HG03060 (cell line): ENCODE results near the gene PHLPP1.
A peak's percentile ranks its signal among the peaks of the same experiment; 100 is the strongest.
"Not testable (repeated sequence)": the region's sequence is repeated elsewhere in the genome, so short reads cannot be mapped to it uniquely, and the experiment has no call there.

Experiments used
- ATAC-seq: cut with Tn5 transposase; IDR thresholded peaks from one replicate; pipeline ENCODE4 v1.9.1; 2021; ENCODE audit warnings: low read depth, moderate number of reproducible peaks; ENCODE audit not compliant: unreplicated experiment

The PHLPP1 gene

DNA sequence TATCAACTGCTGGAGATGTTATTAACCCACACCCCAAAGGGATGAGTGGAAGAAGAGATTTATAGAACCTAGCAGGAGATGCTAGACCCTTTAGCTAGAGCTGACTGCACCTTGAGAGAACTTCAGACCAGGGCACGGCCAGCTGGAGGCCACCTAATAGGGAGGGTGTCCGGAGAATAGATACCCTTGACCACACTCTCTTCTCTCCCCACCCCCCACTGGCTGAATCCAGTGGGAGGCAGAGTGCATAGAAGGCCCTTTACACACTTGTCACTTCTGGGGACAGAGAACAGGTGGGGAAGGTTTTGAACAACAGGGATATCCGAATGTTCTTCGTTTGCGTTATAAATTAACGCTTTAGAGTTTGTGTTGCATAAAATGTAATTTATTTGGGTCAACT lies 84.6 kb downstream of the PHLPP1 start:
- ATAC-seq, result no peak

DNA sequence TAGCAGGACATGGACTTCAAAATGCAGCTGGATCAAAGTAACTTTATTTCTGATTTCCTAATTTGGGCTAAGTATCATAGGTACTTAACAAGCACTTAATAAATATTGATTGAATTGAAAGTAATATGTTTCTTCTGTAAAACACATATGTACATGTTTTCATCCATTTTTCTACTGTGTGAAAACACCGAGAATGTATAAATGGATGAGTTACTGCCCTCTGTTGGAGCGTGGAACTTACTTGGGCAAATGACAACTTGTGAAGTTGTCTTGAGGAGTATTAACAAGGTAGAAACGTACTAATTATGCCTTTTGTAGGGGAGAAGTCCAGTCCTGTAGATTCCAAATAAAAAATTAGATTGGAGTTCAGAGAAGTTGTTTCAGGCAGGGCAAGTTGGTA lies 87.2 kb downstream of the PHLPP1 start:
- ATAC-seq, result no peak

DNA sequence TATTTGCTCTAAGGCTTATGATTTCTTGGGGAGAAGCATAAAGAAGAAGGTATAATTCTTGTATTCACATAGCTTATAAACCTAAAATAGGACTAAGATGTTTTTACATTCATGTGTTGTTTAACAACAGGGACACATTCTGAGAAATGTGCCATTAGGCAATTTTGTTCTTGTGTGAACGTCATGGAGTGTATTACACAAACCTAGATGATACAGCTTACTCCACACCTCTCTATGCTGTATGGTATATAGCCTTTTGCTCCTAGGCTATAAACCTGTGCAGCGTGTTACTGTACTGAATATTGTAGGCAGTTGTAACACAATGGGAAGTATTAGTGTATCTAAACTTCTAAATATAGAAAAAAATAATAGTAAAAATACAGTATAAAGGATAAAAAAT lies 92.1 kb downstream of the PHLPP1 start:
- no peak for ATAC-seq

DNA sequence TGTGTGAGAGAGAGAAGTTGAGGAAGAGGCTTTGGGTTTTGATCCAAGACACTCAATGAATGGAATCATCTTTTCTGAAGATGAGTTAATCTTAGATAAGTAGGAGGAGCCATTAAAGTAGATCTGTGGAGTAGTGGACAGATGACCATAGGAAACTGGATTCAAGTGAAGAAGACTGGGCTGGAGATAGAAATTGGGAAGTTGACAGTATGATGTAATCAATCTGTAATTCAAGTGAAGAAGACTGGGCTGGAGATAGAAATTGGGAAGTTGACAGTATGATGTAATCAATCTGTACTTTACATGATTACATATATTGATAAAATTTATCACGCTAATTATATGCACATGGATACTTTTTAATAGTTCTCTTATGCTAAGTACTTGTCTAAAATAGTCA lies 92.8 kb downstream of the PHLPP1 start:
- ATAC-seq, result no peak

DNA sequence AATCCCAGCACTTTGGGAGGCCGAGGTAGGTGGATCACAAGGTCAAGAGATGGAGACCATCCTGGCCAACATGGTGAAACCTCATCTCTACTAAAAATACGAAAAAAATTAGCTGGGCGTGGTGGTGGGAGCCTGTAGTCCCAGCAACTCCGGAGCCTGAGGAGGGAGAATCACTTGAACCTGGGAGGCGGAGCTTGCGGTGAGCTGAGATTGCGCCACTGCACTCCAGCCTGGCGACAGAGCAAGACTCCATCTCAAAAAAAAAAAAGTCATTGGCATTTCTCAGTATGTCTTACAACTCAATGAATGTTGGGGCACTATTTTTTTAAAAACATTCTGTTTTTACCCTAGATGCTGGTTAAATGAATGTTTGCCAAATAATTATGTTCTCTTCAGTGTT lies 94.1 kb downstream of the PHLPP1 start:
- not testable (repeated sequence) for ATAC-seq

DNA sequence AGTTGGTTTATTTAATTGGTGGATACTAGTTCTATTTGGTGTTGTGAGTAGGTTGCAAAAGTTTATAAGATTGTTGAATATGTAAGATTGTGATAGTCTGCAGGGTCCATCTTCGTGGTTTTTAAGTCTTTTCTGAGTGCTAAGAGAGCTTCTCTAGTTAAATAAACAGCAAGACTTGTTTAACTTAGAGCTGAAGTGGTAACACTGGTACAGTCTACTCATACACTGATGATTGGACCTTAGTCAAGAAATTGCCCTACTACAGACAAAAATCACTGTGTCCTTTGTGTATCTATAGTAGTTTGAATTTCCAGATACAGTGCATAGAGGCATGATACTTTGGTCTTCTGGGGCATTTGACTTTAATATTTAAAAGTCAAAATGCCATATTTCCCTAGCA lies 94.6 kb downstream of the PHLPP1 start:
- ATAC-seq, result no peak

DNA sequence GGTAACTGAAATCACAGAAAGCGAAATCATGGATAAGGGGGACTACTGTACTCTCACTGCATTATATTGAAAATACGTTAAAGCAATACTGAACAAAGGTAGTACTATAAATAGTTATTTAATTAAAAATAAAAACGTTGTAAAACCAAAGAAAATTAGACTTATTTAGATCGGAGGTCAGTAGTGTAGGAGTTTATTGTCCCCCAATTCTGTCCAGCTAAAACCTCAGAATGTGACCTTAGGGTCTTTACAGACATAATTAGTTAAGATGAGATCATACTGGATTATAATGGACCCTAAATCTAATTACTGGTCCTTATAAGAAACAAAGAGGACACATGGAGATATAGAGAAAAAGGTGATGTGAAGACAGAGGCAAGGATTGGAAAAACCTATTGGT lies 95.3 kb downstream of the PHLPP1 start:
- ATAC-seq, result no peak

DNA sequence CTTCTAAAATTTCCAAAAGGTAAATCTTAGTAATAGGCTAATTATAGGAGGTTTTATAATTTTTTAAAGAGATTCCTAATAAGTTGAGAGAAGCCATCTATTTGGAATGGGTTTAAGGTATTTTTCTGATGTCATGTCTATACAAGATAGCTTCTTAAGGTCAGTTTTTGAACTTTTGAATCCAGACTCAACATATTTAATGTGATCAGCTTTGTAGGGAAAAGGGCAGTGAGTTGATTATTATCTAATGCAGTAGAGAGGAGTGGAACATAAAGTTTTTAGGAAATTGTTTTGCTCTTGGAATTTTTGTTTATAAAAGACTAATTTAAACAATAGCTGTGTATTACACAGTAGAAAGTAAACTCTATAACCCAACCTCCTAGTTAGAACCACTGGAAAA lies 96.3 kb downstream of the PHLPP1 start:
- ATAC-seq, result no peak

DNA sequence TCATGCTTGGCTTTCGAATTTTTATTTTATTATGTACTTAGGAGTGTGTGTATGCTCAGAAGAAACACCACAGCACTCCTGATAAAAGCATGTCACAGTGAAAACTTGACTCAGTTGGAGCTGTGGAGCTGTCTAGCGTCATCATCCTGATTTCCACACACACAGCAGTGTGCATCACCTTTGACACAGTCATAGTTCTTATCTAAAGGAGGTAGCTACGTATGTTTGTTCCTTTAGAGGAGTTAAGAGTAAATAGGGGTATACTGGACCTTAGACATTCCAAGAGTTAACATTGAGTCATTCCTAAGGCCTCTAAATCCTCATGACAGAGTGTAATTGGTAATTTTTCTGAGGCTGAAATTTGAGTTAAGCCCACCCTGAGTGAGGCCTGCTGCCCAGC lies 96.9 kb downstream of the PHLPP1 start:
- no peak for ATAC-seq

DNA sequence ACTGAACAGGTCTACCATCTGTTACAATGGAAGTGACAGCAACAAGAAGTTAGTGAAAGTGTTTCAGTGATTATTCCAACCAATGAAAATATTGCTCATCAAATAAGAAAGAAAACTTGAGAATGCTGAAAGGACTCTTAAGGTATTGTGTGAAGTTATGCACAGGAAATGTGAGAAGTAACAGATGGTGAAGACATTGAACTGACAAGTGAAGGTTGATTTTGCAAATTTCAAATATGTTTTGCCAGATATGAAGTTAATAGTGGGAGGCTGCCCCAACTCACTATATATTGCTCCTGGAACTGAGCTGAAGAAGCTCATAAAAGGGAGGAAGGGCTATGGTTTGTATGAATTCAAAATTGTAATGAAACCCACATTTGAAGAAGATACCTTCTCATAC lies 97.5 kb downstream of the PHLPP1 start:
- no peak for ATAC-seq

DNA sequence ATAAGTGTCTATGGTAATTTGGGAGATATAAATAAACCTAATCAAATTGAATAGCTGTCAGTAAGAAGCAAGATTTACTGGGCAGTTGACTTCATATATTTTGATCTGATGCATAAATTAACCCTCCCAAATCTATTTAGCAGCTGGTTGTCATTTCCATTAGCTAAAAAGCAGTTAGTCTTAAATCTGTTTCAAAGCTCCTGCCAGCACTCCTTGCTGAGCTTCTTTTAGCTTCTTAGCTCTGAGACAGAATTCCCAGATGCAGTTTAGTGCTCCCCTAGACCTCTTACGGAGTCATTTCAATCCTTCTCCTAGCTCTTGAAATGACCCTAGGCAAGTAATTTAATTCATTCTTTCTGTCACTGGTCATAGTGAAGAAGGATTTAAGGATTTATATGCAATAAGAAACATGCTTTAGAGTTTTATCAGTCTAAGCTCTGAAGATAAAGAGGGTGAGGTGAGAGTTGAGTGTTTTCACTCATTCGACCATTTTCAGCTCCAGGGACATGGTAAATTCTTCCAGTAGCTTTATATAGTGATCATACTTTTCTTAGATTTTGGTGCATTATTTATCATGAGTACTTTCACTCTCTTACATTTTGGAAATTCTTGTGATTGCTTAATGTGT lies 98.9 kb downstream of the PHLPP1 start:
- ATAC-seq, result no peak

DNA sequence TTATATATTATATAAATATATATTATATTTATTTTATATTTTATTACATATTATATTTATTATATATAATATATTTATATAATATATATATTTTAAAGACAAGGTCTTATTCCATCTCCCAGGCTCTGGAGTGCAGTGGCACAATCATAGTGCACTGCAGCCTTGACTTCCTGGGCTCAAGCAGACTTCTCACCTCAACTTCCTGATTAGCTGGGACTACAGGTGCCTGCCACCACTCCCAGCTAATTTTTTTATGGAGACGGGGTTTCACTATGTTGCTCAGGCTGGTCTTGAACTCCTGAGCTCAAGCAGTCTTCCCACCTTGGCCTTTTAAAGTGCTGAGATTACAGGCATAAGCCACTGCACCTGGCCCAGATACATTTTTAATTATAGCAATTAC lies 110.0 kb downstream of the PHLPP1 start:
- ATAC-seq, result no peak

DNA sequence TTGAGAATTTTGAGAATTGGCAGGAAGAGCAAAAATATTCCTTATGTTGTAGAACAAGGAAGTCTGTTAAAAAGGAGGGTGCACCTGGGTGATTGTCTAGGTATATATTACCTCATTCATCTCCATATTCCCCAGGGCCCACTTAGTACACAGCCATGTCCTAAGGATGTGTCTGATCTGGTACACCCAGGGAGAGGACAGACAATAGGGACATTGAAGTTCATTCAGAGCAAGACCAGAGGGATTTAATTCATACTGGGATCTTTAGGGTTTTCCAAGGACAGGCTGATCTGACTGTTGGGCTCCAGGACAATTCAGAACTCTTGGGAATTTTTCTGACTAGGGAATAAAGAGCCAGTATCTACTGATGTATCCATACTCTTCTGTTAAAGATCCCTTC lies 112.1 kb downstream of the PHLPP1 start:
- ATAC-seq, result no peak

DNA sequence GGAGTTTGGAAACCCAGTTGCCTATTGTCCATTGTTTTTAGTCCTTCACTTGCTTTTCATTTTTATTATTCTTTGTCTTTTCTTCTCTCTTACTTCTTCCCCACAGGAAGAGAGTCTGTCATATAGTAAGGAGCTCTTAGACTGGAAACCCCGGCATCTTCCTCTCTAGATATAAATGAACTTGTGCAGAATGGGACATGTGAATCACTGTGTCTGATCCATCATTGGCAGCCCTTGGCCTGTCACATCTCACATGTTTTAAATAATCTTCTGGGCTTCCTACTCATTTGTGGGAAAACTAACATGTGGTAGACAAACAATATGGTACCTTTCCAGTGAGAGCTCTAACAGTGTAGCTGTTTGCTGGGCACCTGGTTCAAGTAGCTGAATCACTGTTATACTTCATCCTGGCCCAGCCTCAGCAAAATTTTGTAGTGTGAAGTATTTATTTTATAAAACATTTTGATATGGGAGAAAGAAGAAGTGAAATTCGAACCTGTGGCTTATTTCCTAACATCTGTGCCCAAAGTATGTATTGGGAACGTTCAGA lies 112.8 kb downstream of the PHLPP1 start:
- ATAC-seq, result no peak

DNA sequence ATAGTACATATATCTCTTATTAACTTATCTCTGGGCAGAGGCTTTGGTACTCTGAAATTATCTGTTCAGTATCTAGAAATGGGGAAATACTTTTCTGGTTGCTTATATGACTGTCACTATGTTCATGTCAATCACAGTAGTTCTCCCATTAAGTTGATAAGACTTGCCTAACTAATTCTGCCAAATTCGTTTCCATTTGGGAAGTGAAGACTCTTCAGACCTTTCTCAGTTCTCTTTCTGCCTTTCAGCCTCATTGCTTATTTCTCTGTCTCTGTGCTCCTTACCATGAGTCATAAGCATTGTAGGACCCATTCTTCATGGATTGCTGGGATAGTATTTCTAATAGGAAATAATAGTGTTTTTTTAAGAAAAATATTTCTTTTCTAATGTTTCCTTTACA lies 113.5 kb downstream of the PHLPP1 start:
- ATAC-seq, result no peak

DNA sequence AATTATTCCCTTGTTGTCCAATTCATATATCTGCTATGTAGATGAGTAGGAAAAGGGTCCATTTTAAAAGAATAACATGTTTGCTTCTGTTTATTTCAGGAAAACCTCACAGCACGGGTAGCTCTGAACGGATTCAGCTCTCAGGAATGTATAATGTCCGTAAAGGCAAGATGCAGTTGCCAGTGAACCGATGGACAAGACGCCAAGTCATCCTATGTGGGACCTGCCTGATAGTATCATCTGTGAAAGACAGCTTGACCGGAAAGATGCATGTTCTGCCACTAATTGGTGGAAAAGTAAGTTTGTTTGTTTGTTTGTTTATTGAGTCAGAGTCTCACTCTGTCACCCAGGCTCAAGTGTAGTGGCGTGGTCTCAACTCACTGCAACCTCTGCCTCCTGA lies 114.6 kb downstream of the PHLPP1 start:
- no peak for ATAC-seq

DNA sequence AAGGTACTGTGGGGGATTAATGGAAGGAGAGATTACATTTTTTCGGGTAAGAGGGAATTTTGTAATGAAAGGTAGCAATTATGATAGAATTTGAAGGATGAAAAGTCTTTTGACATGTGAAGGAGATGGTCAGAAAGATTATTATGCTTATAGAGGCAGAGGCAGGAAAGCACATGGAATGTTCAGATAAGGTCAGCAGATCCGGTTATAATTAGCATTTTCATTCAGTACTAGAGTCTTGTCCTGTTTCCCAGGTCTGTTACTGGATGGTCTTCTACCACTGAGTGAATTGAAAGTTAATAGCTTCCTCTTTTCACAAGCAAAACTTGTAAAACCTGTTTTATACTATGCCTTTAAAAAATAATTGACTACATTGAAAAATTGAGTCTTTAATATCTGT lies 116.9 kb downstream of the PHLPP1 start:
- no peak for ATAC-seq

DNA sequence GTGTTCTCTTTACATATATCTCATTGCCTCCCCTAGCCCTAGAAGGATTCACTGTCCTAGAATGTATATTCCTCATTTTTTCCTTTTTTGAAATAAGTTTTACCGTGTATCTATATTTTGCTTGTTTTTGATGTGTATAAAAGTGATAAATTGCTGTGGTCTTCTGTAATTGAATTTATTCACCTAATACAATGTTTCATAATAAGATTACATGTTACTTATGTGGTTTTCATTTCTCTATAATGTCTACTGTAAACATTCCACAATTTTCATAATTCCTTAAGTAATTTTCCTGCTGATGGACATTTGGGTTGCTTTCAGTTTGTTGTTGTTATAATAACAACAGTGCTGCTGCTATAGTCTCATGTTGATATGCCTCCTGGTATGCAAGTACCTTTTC lies 118.2 kb downstream of the PHLPP1 start:
- ATAC-seq, result no peak

DNA sequence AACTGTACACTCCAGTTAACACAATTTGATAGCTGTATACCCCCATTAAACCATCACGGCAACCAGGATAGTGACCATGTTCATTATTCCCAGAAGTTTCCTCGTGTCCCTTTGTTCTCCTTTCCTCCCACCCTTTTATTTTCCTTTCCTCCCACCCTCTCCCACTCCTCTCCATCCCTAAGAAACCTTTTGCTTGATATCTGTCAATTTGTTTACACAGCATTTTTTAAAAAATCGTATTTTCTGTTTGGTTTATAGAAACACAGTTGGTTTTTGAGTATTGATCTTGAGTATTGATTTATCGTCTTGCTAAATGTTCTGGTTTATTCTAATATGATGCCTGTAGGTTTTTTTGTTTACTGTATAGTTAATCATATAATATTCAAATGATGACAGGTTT lies 119.4 kb downstream of the PHLPP1 start:
- no peak for ATAC-seq

DNA sequence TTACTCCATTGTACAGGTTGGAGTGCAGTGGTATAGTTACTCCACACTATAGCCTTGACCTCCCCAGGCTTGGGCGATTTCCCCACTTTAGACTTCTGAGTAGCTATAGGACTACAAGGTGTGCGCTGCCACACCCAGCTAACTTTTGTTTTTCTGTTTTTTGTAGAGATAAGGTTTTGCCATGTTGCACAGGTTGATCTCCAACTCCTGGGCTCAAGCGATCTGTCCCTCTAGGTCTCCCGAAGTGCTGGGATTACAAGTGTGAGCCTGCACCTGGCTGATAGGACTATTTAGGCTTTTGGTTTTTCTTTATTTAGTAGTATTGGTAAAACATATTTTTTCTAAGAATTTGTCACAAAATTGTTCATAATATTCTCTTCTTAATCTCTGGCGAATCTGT lies 121.7 kb downstream of the PHLPP1 start:
- no peak for ATAC-seq

DNA sequence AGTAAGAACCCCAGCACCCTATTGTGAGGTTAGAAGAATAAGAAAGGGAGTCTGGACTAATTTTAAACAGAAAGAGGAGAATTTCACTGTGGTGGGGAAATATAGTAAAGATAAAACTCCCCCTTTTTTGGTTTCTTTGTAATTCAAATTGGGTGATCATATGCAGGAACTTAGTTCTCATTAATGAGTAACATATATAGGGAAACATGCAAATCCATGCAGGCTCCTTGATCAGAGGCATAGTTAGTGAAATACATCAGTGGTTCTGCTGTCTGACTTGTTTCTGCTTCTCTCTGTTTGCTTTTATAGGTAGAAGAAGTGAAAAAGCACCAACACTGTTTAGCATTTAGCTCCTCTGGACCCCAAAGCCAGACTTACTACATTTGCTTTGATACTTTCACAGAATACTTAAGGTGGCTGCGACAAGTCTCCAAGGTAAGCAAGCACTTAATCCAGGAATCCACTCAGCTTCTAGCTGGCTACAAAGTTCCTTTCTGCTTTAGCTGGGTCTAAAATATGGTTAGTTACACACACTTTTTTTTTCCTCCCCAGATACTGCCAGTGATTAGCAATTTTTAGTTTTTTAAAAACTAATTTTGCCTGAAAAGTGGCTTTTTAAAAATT lies 123.2 kb downstream of the PHLPP1 start:
- ATAC-seq, result peak; percentile 70

DNA sequence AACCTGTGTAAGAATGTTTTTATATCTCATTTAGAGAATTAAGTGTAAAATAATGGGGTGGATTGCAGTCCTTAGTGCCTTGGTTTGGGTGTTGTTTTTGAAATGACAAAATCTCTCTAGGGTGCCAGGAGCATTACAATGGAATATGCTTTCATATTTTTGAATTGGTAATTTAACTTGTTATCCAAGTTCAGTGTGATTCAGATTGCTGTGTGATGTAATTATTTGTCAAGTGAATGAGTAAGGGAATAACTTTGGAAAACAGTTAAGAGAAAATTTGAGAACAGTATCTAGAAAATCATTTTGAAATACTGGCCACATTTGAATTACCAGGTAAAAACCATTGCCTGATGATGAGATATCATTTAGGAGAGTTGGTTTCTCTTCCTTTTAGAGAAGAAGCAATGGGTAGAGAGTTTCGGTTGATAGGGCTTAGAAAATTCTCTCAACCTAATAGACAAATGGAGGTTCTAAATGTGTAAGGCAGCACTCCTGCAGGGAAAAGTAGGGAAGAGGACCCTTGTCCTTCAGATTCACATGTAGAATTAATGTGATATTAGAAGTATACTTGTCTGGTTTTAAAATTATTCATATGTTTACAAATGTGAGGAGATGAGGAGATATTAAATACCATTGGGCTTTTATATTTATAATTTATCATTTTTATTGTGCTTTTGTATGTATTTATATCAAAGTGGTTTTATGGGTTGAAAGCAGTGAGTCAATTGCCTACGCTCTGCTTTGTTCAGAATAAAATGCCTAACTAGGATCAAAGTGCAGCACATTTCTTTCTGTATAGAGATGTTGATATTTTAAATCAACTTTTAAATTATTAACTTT lies 124.8 kb downstream of the PHLPP1 start:
- no peak for ATAC-seq
